Muscle layer of colon (tissue), 2 donors: ENCODE data around the gene ZP3.
"Not testable (repeated sequence)": the region's sequence is repeated elsewhere in the genome, so short reads cannot be mapped to it uniquely, and the experiment has no call there.

ENCODE experiments used
- H3K27ac ChIP-seq: one replicate; pipeline ENCODE4 v1.7.0; 2013; ENCODE audit warnings: low read depth, mild to moderate bottlenecking, low read length, moderate library complexity
- H3K27me3 ChIP-seq, 2 donors: one replicate each; pipeline ENCODE4 v1.7.0; 2013; ENCODE audit warnings: low read length in 2 of 2, mild to moderate bottlenecking in 2 of 2; ENCODE audit not compliant: insufficient read depth in 2 of 2, control insufficient read depth in 1 of 2
- H3K36me3 ChIP-seq: one replicate; pipeline ENCODE4 v1.7.0; 2013; ENCODE audit warnings: mild to moderate bottlenecking, low read length; ENCODE audit not compliant: insufficient read depth
- H3K4me1 ChIP-seq: one replicate; pipeline ENCODE4 v1.7.0; 2013; ENCODE audit warnings: mild to moderate bottlenecking, low read length; ENCODE audit not compliant: insufficient read depth
- H3K4me3 ChIP-seq, 2 donors: one replicate each; pipeline ENCODE4 v1.7.0; 2013; ENCODE audit warnings: low read length in 2 of 2, low read depth in 1 of 2, mild to moderate bottlenecking in 1 of 2, moderate library complexity in 1 of 2
- H3K9ac ChIP-seq: one replicate; pipeline ENCODE4 v1.7.0; 2013; ENCODE audit warnings: low read length
- H3K9me3 ChIP-seq: one replicate; pipeline ENCODE4 v1.7.0; 2013; ENCODE audit warnings: mild to moderate bottlenecking, low read length
- donor health status: abdominal sarcoma.
- donor health status: Adenocarcinoma of cecum.

The ZP3 gene

DNA sequence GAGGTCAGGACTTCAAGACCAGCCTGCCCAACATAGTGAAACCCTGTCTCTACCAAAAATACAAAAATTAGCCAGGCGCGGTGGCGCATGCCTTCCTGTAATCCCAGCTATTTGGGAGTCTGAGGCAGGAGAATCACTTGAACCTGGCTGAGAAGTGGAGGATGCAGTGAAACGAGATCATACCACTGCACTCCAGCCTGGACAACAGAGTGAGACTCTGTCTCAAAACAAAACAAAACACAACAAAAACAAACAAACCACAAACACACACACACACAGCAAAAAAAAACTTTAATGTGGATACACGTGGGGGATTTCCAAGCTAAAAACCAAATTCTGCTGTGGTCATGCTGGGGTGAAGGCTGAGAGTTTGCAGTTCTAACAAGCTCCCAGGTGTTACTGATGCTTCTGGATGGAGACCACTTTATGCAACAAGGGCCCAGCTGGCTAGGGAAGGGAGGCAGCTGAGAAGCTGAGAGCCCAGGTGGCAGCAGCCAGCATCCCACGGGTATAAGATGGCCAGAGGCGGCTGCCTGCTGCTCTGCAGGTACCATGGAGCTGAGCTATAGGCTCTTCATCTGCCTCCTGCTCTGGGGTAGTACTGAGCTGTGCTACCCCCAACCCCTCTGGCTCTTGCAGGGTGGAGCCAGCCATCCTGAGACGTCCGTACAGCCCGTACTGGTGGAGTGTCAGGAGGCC is at the start of gene ZP3:
Gene ZP3 (plus strand): TSS at position 538 of the 699 bp plus-strand sequence. CDS start 15 bp downstream, at position 553.
- H3K4me3 ChIP-seq: no peak within 1 kb of the TSS
- H3K9me3 ChIP-seq: no peaks in the 10 kb centered on the region
- peaks cover 0 to 8% of the 10 kb centered on the region in 2 donors for H3K27me3 ChIP-seq
- no peaks in the 10 kb centered on the region for H3K36me3 ChIP-seq
- no peaks in the 10 kb centered on the region for H3K4me1 ChIP-seq
- no peak within 1 kb of the TSS for H3K9ac ChIP-seq
- no peak within 1 kb of the TSS for H3K27ac ChIP-seq

DNA sequence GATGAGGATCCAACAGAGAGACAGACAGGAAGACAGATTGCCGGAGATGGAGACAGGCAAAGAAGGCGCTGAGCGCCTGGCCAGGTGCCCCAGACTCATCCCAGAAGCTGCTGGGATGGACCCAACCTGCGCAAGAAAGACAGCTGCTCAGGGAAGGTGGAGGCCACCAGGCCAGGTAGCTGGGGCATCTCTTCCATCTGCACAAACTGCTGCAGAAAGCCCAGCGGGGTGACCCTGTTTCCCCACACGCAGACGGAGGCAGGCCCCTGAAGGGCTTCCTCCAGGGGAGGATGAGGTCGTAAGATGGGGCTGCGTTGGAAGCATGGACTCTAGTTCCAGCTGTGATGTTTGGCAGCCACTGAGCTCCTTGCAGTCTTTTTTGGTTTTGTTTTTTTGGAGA is 49.5 kb upstream of the ZP3 start:
- H3K36me3 ChIP-seq: no peaks in the 10 kb centered on the region
- H3K4me3 ChIP-seq: no peak overlapping the region
- H3K27me3 ChIP-seq: no peaks in the 10 kb centered on the region
- peaks cover 6% of the 10 kb centered on the region for H3K4me1 ChIP-seq
- no peak overlapping the region for H3K27ac ChIP-seq
- H3K9ac ChIP-seq: no peak overlapping the region
- no peaks in the 10 kb centered on the region for H3K9me3 ChIP-seq

DNA sequence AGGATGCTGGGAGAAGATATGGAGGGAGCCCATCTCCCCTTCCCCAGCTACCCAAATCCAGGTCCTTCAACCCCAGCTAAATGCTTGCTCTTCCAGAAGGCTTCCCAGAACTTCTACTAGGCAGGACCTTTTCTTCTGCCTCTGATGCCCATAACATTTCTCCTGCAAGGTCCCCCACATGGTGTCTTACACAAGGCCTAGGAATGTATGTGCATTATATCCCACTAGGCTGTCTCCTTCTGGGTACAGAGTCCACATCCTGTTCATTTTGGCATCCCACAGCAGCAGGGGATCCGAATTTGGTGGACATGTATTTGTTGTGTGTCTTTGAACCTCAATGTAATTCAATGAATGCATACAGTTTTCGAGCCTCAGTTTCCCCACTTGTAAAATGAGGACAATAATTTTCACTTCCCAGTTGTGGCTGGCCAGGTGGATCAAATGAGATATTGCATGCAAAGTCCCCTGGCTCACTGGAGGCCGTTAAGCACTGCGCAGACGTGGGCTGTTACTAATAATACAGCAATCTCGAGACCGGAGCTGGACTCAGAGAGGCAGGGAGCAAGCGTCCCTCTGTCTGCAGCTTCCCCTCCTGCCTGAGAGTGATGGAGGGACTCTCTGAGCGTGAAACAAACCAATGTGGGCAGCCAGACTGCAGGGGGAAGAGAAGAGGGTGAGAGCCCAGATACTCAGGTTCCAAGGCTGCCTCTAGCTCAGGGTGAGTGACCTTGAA is 47.4 kb upstream of the ZP3 start:
- Histone ChIP-seq H3K4me1 (peaks cover 14% of the 10 kb centered on the region), H3K27ac (no peak overlapping the region), H3K36me3 (no peaks in the 10 kb centered on the region), H3K9ac (no peak overlapping the region), H3K4me3 (no peak overlapping the region), H3K27me3 (no peaks in the 10 kb centered on the region), H3K9me3 (no peaks in the 10 kb centered on the region)

DNA sequence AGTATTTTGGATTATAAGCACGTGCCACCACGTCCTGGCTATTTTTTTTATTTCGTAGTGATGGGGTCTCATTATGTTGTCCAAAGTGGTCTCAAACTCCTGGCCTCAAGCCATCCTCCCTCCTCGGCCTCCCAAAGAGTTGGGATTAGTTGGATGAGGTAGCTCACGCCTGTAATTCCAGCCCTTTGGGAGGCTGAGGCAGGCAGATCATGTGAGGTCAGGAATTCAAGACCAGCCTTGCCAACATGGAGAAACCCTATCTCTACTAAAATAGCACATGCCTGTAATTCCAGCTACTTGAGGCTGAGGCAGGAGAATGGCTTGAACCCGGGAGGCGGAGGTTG is 44.2 kb upstream of the ZP3 start:
- no peak overlapping the region for H3K9ac ChIP-seq
- H3K4me1 ChIP-seq: peaks cover 8% of the 10 kb centered on the region
- H3K4me3 ChIP-seq: peak overlapping the region in 1 of 2 donors; percentile 58
- peak overlapping the region; percentile 94 for H3K27ac ChIP-seq
- no peaks in the 10 kb centered on the region for H3K9me3 ChIP-seq
- no peaks in the 10 kb centered on the region for H3K36me3 ChIP-seq
- no peaks in the 10 kb centered on the region for H3K27me3 ChIP-seq

DNA sequence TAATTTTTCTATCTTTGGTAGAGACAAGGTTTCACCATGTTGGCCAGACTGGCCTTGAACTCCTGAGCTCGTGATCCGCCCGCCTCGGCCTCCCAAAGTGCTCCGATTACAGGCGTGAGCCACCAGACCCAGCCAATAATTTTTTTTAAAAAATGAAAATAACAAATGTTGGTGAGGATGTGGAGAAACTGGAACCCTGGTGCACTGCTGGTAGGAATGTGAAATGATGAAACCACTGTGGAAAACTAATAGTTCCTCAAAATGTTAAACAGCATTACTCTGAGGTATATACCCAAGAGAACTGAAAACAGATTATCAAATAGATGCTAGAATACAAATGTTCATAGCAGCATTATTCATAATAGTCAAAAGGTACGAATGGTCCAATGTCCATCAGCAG is 42.9 kb upstream of the ZP3 start:
- H3K36me3 ChIP-seq: no peaks in the 10 kb centered on the region
- H3K27me3 ChIP-seq: no peaks in the 10 kb centered on the region
- no peak overlapping the region for H3K9ac ChIP-seq
- no peak overlapping the region for H3K27ac ChIP-seq
- H3K9me3 ChIP-seq: no peaks in the 10 kb centered on the region
- H3K4me1 ChIP-seq: peaks cover 8% of the 10 kb centered on the region
- H3K4me3 ChIP-seq: no peak overlapping the region

DNA sequence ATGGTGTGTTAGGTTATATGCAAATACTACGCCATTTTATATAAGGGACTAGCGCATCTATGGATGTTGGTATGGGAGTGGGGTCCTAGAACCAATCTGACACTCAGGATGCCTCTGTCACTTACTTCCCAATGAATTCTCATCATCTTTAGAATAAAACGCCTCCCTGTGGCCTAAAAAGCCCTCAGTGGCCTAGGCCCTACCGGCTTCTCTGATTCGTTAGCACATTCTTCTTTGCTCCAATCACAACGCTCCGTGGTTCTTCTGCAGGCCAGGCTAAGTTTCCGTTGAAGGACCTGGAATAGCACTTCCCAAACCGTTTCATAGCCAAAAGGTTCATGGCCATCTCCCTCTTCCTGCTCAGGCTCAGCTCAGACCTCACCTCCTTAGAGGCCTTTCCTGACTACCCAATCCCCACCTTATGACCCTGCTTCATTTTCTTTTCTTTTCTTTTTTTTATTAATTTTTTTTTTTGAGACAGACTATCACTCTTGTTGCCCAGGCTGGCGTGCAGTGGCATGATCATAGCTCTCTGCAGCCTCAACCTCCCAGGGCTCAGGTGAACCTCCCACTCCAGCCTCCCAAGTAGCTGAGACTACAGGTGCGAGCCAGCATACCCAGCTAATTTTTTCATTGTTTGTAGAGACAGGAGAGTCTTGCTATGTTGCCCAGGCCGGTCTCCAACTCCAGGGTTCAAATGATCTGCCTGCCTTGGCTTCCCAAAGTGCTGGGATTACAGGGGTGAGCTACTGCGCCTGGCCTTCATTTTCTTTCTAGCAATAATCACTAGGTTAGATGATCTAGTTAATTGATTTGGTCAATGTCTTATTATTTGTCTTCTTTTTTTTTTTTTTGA is 41.4 kb upstream of the ZP3 start:
- H3K36me3 ChIP-seq: no peaks in the 10 kb centered on the region
- no peaks in the 10 kb centered on the region for H3K27me3 ChIP-seq
- no peak overlapping the region for H3K4me3 ChIP-seq
- H3K27ac ChIP-seq: no peak overlapping the region
- H3K9me3 ChIP-seq: no peaks in the 10 kb centered on the region
- no peak overlapping the region for H3K9ac ChIP-seq
- peaks cover 8% of the 10 kb centered on the region for H3K4me1 ChIP-seq

GRCh38 chr7:76386691-76387260 is 38.0 kb upstream of the ZP3 start:
- Histone ChIP-seq H3K27me3 (no peaks in the 10 kb centered on the region), H3K9me3 (no peaks in the 10 kb centered on the region), H3K4me1 (no peaks in the 10 kb centered on the region), H3K36me3 (no peaks in the 10 kb centered on the region), H3K9ac (no peak overlapping the region), H3K27ac (no peak overlapping the region), H3K4me3 (no peak overlapping the region)

- not testable (repeated sequence) for H3K4me3 ChIP-seq, H3K9me3 ChIP-seq, H3K27me3 ChIP-seq, H3K27ac ChIP-seq, H3K36me3 ChIP-seq, H3K4me1 ChIP-seq, H3K9ac ChIP-seq
These were observed 37.0 kb upstream of the ZP3 start for GRCh38 chr7:76387789-76388188.

- H3K9ac ChIP-seq: no peak overlapping the region
- H3K27ac ChIP-seq: no peak overlapping the region
- H3K4me3 ChIP-seq: no peak overlapping the region
- H3K27me3 ChIP-seq: no peaks in the 10 kb centered on the region
- no peaks in the 10 kb centered on the region for H3K36me3 ChIP-seq
- no peaks in the 10 kb centered on the region for H3K9me3 ChIP-seq
- peaks cover 6% of the 10 kb centered on the region for H3K4me1 ChIP-seq
These were observed 34.7 kb upstream of the ZP3 start for GRCh38 chr7:76390092-76390491.

- H3K4me3 ChIP-seq: peak overlapping the region; percentile 20 to 70
- H3K9ac ChIP-seq: no peak overlapping the region
- H3K27ac ChIP-seq: peak overlapping the region; percentile 50
- H3K27me3 ChIP-seq: no peaks in the 10 kb centered on the region
- H3K9me3 ChIP-seq: no peaks in the 10 kb centered on the region
- no peaks in the 10 kb centered on the region for H3K36me3 ChIP-seq
- peaks cover 16% of the 10 kb centered on the region for H3K4me1 ChIP-seq
These were observed 32.1 kb upstream of the ZP3 start for GRCh38 chr7:76392531-76393115.
